NCI-H146 treated with DMSO at 0.1 percent for 48 hours (cell line): ENCODE measurements around the gene VTN.

Source experiments
- DNase-seq: peaks from one replicate; lab custom pipeline; 2025; ENCODE audit not compliant: unreplicated experiment; lab: John Stamatoyannopoulos, UW

Gene VTN

DNA sequence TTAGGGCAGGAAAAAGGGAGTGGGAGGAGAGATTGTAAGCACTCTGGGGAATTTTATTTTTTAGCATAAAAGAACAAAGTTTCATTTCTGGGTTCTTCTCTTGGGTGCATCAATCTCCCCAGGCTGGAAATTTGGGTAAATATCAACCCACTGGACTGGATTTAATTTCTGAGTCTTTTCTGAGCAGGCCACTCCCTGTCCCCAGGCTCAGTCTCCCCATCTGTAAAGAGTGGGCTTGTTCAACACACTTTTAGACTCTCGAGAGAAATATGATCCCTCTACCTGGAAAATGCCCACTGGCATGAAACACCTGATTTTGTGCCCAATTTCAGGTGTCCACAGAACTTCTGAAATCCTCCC, 617 bp upstream of the VTN start:
- no peak for DNase-seq

DNA sequence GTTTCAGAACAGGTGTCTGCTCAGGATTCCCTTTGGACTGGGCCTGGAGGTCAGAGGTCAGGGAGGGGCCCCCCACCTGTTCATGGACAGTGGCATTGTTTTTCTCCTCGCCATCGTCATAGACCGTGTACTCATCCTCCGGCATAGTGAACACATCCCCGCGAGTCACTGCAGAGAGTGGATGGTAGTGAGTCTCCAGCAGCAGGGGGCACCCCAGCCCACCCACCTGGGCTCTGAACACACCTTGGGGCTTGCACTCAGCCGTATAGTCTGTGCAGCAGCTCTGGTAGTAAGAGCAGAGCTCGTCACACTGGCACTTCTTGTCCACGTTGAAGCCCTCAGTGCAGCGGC, 448 bp downstream of the VTN start:
- DNase-seq, result no peak

- DNase-seq, result no peak
Measured at GRCh38 chr17:28368915-28369683, 1.0 kb downstream of the VTN start.

GRCh38 chr17:28368306-28368831, 1.7 kb downstream of the VTN start:
- no peak for DNase-seq

DNA sequence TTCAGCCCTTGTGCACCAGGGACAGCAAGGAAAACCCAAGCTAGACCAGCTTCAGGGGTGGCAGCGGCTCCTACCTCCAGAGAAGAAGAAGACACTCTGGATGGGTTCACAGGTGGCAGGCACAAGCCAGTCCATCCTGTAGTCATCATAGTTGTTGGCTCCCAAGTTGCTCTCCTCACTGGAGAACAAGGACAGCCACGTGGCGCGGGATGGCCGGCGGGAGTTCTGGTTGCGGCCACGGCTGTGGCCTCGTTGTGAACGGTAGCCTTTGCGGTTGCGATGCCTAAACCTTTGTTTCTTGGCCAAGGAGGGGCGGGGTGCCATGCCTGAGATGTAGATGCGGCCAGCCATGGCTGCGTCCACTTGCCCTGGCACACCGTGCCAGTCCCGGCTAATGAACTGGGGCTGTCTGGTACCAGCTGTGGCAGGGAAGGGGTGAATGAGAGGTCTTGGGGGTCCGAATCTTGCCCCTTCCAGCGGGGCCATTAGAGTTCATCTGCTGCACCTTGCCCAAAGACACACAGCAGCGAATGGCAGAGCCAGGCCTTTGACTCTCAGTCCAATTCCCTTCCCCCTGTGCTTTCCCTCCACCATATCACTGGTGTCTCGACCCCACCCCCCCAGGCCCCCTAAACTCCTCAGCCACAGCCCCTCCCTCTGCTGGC, 2.3 kb downstream of the VTN start:
- no peak for DNase-seq

DNA sequence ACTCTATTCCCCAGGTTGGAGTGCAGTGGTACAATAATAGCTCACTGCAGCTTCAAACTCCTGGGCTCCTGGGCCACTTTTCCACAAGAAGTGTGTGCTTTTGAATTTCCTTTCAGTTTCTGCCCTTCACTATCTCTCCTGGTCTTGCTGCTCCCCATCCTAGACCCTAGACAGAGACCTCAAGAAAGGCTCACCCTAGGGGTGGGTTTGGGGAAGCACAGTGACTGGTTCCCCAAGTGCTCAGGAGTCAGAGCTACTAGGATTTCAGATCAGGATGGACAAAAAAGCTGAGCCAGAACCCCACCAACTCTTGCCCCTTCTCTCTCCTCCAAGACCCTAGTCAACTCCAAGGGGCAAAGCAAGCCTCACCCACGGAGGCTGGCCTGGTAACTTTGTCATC, 3.5 kb downstream of the VTN start:
- DNase-seq, result no peak

DNA sequence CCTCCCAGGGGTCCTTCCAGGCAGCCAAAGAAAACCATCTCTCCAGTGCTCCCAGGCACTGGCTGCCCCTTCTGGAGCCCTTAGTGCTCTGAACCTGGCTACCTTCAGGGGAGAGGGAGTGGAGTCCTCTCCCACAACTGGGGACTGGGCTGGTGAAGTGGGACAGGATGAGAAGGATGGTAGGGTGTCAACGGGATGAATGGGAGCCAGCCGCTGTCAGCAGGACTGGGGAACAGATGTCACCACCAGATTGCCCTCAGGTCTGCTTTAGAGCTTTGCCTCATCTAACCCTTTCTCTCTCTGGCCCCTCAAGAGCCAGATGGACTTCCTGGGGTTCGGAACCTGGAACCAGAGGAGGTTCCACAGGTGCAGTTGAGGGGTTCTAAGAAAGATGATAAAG, 4.6 kb downstream of the VTN start:
- DNase-seq, result no peak

DNA sequence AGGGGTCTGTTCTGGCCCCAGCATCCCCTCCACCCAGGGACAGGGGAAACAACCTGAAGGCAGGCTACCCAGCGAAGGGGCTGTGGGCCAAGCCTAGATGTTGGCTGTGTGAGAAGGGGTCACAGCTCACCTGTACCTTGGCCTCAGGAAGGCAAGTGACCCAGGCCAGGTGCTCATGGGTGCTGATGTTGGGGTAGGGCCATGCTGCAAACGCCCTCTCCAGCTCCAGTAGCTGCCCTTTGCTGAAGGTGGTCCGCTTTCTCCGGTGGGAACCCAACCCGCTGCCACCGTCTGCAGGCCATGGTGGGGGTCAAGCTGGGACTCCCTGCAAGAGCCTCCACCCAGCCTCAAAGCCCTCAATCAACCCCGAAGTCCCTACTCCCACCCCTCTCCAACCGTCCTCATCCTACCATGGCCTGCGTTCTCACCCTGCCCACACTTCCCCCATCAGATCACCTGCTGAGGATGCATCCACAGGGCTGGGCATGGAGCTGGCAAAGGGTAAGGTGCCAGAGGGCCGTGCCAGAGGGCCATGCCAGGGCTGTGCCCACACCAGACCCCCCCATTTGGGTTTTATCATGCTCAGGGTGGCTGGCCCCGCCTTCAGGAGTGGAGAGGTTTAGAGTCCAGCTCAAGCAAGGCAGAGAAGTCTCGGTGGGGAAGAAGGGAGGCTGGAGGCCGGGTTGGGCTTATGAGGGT, 5.3 kb downstream of the VTN start, which contains the start of gene SEBOX:
Gene SEBOX (minus strand): TSS at position 535 of the 699 bp plus-strand sequence. CDS start 48 bp downstream, at position 487.
- no peak for DNase-seq

GRCh38 chr17:28363776-28364650, 6.1 kb downstream of the VTN start:
- DNase-seq, result no peak

GRCh38 chr17:28363186-28363585, 6.9 kb downstream of the VTN start:
- DNase-seq, result no peak

DNA sequence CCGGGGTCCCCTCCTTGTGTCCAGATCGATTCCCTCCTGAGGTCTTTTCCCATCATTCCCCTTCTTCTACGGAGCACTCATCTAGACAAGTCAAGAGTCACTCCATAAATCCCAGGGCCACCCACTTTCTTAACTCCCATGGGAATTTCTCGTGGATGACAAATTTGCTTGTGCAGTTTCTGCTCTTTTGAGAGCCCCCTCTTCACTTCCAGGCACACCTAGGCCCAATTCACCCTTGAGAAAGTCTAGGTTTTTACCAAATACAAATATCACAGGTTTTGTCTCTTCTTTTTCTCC, 12.3 kb downstream of the VTN start:
- DNase-seq, result no peak

DNA sequence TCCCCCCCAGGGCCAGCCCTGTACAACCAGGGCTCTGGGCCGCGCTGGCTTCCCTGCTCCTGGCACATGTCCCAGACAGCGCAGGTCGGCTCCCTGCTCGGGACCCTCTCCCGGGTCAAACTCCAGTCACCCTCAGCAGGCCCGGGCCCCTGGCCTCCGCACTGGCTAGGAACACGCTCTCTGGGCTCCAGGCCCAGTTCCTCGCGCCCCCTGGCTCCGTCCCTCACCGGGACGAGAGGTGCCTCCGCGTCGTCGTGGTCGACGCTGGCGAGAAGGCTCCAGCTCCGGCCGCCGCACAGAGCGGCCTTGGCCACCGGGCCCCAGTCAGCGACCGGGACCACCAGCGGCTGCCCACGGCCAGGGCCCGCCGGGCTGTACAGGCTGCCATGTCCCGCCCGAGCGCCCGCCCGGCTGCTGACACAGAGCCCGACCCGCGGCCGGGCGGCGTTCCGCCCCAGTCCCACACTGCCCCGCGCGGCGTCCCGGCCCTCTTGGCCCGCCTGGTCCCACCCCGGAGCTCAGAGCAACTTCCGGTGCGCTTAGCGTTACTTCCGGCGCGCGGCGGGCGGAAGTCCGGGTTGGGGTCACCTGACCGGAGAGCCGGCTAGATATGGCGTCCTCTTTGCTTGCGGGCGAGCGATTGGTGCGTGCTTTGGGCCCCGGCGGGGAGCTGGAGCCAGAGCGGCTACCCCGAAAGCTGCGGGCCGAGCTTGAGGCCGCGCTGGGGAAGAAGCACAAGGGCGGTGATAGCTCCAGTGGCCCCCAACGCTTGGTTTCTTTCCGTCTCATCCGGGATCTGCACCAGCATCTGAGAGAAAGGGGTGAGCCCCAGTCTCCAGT, 12.8 kb downstream of the VTN start, which contains the start of gene POLDIP2:
Gene POLDIP2 (minus strand): TSS at position 467 of the 840 bp plus-strand sequence. CDS start 79 bp downstream, at position 388.
- DNase-seq, result peak; percentile 73

DNA sequence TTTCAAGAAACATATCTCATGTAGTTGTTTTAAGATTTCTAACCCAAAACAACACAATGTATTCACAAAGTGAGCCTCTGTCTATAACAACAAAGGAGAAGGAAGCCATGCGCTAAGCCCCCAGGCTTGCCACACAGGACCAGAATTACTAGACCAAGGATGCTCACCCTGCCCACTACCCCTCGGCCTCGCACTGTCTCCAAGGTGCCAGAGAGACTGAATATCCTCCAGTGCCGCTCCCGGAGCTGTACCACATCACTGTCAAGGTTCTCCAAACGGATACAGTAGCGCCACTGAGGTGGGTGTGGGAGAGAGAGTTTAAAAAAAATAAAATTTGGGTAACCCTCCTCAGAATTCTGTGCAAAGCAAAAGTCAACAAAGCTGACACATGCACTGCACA, 19.8 kb downstream of the VTN start:
- no peak for DNase-seq

DNA sequence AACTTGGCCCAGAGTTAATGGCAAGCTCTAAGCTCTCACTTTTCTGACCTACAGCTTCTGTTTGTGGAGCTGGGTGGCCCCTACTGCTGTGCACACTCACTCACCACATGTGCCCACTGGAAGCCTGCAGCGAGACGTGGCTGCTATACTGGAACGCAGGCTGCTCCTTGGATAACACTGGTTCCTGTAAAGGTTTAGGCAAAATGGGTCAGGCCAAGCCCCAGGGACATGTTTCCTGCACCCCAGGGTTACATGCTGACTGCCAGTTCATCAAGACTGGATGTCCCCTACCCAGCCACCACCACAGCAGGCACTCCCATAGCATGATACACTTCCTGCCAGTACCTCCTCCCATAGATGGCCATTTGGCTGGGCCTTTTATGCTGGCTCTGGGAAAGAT, 21.1 kb downstream of the VTN start:
- DNase-seq, result no peak

- no peak for DNase-seq
Measured at GRCh38 chr17:28347261-28347891, 22.7 kb downstream of the VTN start.

- no peak for DNase-seq
Measured at GRCh38 chr17:28346746-28347246, 23.3 kb downstream of the VTN start.

- no peak for DNase-seq
Measured at GRCh38 chr17:28346199-28346580, 23.9 kb downstream of the VTN start.

- DNase-seq, result no peak
Measured at GRCh38 chr17:28345419-28346198, 24.5 kb downstream of the VTN start.

DNA sequence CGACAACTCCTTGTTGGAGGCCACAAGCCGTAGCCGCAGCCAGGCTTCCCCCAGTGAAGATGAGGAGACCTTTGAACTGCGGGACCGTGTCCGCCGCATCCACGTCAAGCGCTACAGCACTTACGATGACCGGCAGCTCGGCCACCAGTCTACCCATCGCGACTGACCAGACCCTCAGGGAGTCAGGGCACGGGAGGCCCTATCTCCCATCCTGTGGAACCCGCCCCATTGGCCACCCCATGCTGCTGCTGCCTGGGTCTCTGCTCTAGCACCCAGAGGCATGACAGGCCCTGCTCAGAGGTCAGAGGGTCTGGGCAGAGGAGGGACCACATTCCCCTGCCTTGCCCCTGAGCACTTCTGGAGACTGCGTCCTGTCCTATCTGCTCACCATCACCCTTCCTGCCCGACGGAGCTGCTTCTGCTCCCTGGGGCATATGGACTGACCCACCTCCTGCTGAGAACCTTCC, 25.6 kb downstream of the VTN start:
- no peak for DNase-seq
